Activated CD4-positive, alpha-beta T cell treated with anti-CD3 and anti-CD28 coated beads for 48 hours (primary cell): Measurements from ENCODE around the gene PANK4.

ENCODE experiments used
- DNase-seq: peaks from one replicate; pipeline ENCODE4 v3.0.0-alpha.2; 2020

Gene PANK4

GRCh38 chr1:2544093-2544874, 17.9 kb upstream of the PANK4 start:
- no peak for DNase-seq

- peak; percentile 50 for DNase-seq
These were observed 17.2 kb upstream of the PANK4 start for GRCh38 chr1:2543543-2544092.

GRCh38 chr1:2542246-2542915, 16.0 kb upstream of the PANK4 start:
- no peak for DNase-seq

- DNase-seq, result no peak
These were observed 15.3 kb upstream of the PANK4 start for GRCh38 chr1:2541619-2542245.

GRCh38 chr1:2540816-2541492, 14.6 kb upstream of the PANK4 start:
- no peak for DNase-seq

- peak; percentile 66 for DNase-seq
These were observed 13.0 kb upstream of the PANK4 start for GRCh38 chr1:2539312-2539907.

GRCh38 chr1:2538872-2539271, 12.5 kb upstream of the PANK4 start:
- no peak for DNase-seq

- no peak for DNase-seq
These were observed 12.0 kb upstream of the PANK4 start for GRCh38 chr1:2538376-2538775.

- no peak for DNase-seq
These were observed 11.4 kb upstream of the PANK4 start for GRCh38 chr1:2537784-2538115.

GRCh38 chr1:2535981-2536380, 9.6 kb upstream of the PANK4 start:
- DNase-seq, result no peak

- DNase-seq, result no peak
These were observed 9.1 kb upstream of the PANK4 start for GRCh38 chr1:2535455-2535854.

- DNase-seq, result no peak
These were observed 8.5 kb upstream of the PANK4 start for GRCh38 chr1:2534687-2535441.

- no peak for DNase-seq
These were observed 7.9 kb upstream of the PANK4 start for GRCh38 chr1:2534315-2534686.

- no peak for DNase-seq
These were observed 7.0 kb upstream of the PANK4 start for GRCh38 chr1:2533365-2533764.

- no peak for DNase-seq
These were observed 6.2 kb upstream of the PANK4 start for GRCh38 chr1:2532485-2533160.

- no peak for DNase-seq
These were observed 4.3 kb upstream of the PANK4 start for GRCh38 chr1:2530513-2531361.

- DNase-seq, result no peak
These were observed 3.6 kb upstream of the PANK4 start, which contains the start of gene HES5 for GRCh38 chr1:2529784-2530512. TSS of gene HES5 (minus strand) at chr1:2530263. CDS start at chr1:2530164, 99 bp downstream.

- DNase-seq, result peak; percentile 56
These were observed 2.8 kb upstream of the PANK4 start for GRCh38 chr1:2528966-2529783.

- no peak for DNase-seq
These were observed 2.2 kb upstream of the PANK4 start for GRCh38 chr1:2528611-2528965.
